BLaER1 (cell line): ENCODE measurements around the gene SCPEP1.

Experiments
- H3K27ac ChIP-seq: shearing (Covaris generic); formaldehyde crosslinking; 2 replicates; pipeline ENCODE4 v1.8.1; 2022
- H3K27me3 ChIP-seq: shearing (Covaris generic); formaldehyde crosslinking; 2 replicates; pipeline ENCODE4 v1.8.1; 2022
- H3K36me3 ChIP-seq: shearing (Covaris generic); formaldehyde crosslinking; 2 replicates; pipeline ENCODE4 v1.8.1; 2022
- H3K4me1 ChIP-seq: shearing (Covaris generic); formaldehyde crosslinking; 2 replicates; pipeline ENCODE4 v1.8.1; 2022
- H3K4me2 ChIP-seq: shearing (Covaris generic); formaldehyde crosslinking; 2 replicates; pipeline ENCODE4 v1.8.1; 2022
- H3K4me3 ChIP-seq: shearing (Covaris generic); formaldehyde crosslinking; 2 replicates; pipeline ENCODE4 v1.8.1; 2022
- H3K9ac ChIP-seq: shearing (Covaris generic); formaldehyde crosslinking; 2 replicates; pipeline ENCODE4 v1.8.1; 2022
- H3K9me3 ChIP-seq: shearing (Covaris generic); formaldehyde crosslinking; 2 replicates; pipeline ENCODE4 v1.8.1; 2022
- H4K20me1 ChIP-seq: shearing (Covaris generic); formaldehyde crosslinking; 2 replicates; pipeline ENCODE4 v1.8.1; 2022
- Cebpa-rat ChIP-seq: shearing (Covaris generic); IDR thresholded peaks from 2 replicates; pipeline ENCODE4 v1.8.1; 2022

Gene SCPEP1

DNA sequence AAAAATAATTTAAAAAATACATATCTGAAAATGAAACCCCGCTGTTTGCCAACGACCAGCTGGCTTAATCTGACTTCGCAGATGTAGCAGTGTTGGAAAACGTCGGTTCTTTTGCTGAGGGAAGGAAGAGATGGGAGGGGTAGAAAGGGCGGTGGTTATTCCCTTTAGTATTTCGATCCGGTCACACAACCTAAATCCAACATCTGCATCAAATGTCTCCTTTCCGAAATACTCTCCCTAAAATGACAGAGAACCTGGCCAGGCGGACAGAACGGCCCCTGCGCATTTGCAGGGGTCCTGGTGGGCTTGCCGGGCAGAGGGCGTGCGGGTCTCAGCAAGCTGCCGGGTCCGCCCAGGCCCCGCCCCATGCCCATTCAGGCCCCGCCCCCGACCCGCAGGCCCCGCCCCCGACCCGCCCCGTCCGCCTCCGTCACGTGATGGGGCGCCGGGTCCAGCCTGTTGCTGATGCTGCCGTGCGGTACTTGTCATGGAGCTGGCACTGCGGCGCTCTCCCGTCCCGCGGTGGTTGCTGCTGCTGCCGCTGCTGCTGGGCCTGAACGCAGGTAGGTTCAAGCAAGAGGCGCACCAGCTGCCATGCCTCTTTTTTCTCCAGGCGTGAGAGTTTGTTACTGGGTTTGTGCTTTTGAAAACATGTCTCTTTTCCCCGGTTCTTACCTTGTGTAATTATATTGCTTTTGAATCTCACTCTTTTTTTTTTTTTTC, at the start of gene SCPEP1:
Gene SCPEP1, plus strand, starts transcription at position 459 of the 723 bp plus-strand sequence. Its CDS starts 29 bp downstream, at position 488.
- peaks cover 11% of the 10 kb centered on the region for H3K36me3 ChIP-seq
- no peak for TF ChIP-seq Cebpa-rat
- no peaks in the 10 kb centered on the region for H3K27me3 ChIP-seq
- peaks cover 7% of the 10 kb centered on the region for H3K9me3 ChIP-seq
- peaks cover 55% of the 10 kb centered on the region for H3K4me1 ChIP-seq
- peak within 1 kb of the TSS; percentile 35 for H3K27ac ChIP-seq
- H3K9ac ChIP-seq = peak within 1 kb of the TSS; percentile 68
- no peaks in the 10 kb centered on the region for H4K20me1 ChIP-seq
- peak within 1 kb of the TSS; percentile 75 for H3K4me3 ChIP-seq
- peak within 1 kb of the TSS; percentile 84 for H3K4me2 ChIP-seq

DNA sequence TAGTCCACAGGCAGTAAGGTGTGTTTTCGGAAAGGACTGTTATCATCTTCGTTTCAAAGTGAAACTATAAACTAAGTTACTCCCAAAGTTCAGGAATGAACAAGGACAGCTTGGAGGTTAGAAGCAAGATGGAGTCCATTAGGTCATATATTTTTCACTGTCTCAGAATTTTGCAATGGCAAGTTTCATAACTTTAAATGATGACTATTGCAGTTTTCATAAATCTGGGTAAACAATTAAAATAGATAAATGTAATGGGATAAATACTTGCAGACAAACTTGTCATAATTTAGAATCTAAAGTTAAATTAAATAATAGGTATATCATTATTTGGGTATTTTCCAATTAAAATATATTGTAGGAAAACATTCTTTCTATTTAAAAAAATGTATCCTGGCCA, 49.3 kb upstream of the SCPEP1 start:
- Histone ChIP-seq H3K9ac (no peak overlapping the region), H3K36me3 (peaks cover 18% of the 10 kb centered on the region), H3K4me1 (no peaks in the 10 kb centered on the region), H3K27ac (no peak overlapping the region), H3K4me2 (no peak overlapping the region), H3K9me3 (peaks cover 79% of the 10 kb centered on the region), H4K20me1 (no peaks in the 10 kb centered on the region), H3K4me3 (no peak overlapping the region), H3K27me3 (no peaks in the 10 kb centered on the region)
- no peak for TF ChIP-seq Cebpa-rat

DNA sequence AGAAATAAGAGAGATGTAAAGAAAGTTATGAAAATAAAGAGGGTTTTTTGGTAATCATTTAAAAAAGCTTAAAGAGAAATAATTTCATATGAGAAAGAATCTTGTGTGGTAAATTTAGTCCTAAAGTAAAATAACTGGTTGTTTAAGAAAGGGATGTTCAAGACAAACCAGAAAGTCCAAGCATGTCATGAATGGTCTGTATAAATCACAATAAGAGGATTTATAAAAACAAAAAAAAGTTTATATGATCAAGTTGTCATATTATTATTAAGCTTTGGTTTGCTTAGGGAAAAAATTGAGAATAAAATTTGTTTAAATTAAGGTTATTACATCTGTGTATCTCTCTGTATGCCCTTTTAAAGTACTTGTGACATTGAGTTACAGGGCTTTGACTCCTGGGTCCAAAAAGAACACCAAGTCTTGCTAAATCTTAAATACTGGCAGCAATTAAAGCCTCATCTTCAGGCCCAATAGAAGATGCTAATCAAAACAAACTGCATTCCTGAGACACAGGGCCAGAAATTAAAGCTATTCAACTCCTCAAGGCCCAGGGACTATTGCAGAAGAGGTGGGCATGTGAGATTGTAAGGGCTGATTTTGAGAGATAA, 48.5 kb upstream of the SCPEP1 start:
- Histone ChIP-seq H4K20me1 (no peaks in the 10 kb centered on the region), H3K27me3 (no peaks in the 10 kb centered on the region), H3K9ac (no peak overlapping the region), H3K4me2 (no peak overlapping the region), H3K4me1 (no peaks in the 10 kb centered on the region), H3K27ac (no peak overlapping the region), H3K4me3 (no peak overlapping the region), H3K9me3 (peaks cover 80% of the 10 kb centered on the region), H3K36me3 (peaks cover 27% of the 10 kb centered on the region)
- no peak for TF ChIP-seq Cebpa-rat

- H3K27ac ChIP-seq = no peak overlapping the region
- no peak for TF ChIP-seq Cebpa-rat
- no peak overlapping the region for H3K4me3 ChIP-seq
- peaks cover 41% of the 10 kb centered on the region for H3K36me3 ChIP-seq
- H3K9me3 ChIP-seq = peaks cover 85% of the 10 kb centered on the region
- no peak overlapping the region for H3K9ac ChIP-seq
- H4K20me1 ChIP-seq = no peaks in the 10 kb centered on the region
- H3K27me3 ChIP-seq = no peaks in the 10 kb centered on the region
- H3K4me1 ChIP-seq = no peaks in the 10 kb centered on the region
- no peak overlapping the region for H3K4me2 ChIP-seq
Observed at GRCh38 chr17:56930739-56931337, 47.1 kb upstream of the SCPEP1 start.

DNA sequence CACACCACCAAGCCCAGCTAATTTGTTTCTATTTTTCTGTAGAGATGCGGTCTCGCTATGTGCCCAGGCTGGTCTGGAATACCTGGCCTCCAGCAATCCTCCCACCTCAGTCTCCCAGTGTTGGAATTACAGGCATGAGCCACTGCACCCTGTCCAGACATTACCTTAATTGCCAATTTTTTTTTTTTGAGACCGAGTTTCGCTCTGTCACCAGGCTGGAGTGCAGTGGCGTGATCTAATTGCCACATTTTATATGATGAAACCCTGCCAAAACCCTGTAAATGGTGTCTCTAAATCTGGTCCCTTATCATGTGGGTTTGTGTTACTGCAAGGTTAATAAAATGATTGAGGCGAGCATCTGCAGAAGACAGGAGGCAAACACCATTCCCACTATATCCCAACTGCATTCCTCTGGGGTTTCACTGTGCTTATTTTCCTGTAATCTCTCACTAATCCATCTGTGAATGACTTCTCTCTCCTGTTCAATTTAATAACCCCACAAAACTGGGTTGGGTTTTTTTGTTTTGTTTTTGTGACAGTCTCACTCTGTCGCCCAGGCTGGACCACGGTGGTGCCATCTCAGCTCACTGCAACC, 44.7 kb upstream of the SCPEP1 start:
- Histone ChIP-seq H3K36me3 (peaks cover 65% of the 10 kb centered on the region), H3K4me2 (no peak overlapping the region), H4K20me1 (no peaks in the 10 kb centered on the region), H3K27me3 (no peaks in the 10 kb centered on the region), H3K9me3 (peaks cover 84% of the 10 kb centered on the region), H3K4me3 (no peak overlapping the region), H3K4me1 (no peaks in the 10 kb centered on the region), H3K9ac (no peak overlapping the region), H3K27ac (no peak overlapping the region)
- no peak for TF ChIP-seq Cebpa-rat

GRCh38 chr17:56933868-56934267, 44.1 kb upstream of the SCPEP1 start:
- Histone ChIP-seq H4K20me1 (no peaks in the 10 kb centered on the region), H3K27me3 (no peaks in the 10 kb centered on the region), H3K27ac (no peak overlapping the region), H3K36me3 (peaks cover 70% of the 10 kb centered on the region), H3K4me1 (no peaks in the 10 kb centered on the region), H3K9ac (no peak overlapping the region), H3K4me3 (no peak overlapping the region), H3K9me3 (peaks cover 78% of the 10 kb centered on the region), H3K4me2 (no peak overlapping the region)
- TF ChIP-seq Cebpa-rat = no peak

DNA sequence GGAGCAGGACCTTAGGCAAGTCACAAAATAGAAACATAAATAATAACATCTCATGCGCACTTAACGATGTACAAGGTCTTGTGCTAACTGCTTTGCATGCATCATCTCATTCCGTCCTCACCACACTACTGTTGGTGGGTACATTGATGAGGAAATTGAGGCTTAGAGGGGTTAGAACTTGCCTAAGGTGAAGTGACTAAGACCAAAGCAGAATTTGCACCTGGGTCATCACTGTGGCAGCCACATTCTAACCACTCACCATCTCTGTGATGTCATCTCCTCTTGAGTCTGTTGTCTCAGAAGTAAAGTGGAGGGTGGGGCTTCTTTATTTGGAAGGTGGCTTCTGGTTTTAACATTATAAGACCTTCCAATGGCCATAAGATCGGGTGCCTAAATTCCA, 43.7 kb upstream of the SCPEP1 start:
- H3K4me1 ChIP-seq = no peaks in the 10 kb centered on the region
- H3K27ac ChIP-seq = no peak overlapping the region
- no peak overlapping the region for H3K4me2 ChIP-seq
- H3K9ac ChIP-seq = no peak overlapping the region
- peaks cover 74% of the 10 kb centered on the region for H3K36me3 ChIP-seq
- no peak for TF ChIP-seq Cebpa-rat
- H3K9me3 ChIP-seq = peaks cover 73% of the 10 kb centered on the region
- no peak overlapping the region for H3K4me3 ChIP-seq
- H4K20me1 ChIP-seq = no peaks in the 10 kb centered on the region
- H3K27me3 ChIP-seq = no peaks in the 10 kb centered on the region

DNA sequence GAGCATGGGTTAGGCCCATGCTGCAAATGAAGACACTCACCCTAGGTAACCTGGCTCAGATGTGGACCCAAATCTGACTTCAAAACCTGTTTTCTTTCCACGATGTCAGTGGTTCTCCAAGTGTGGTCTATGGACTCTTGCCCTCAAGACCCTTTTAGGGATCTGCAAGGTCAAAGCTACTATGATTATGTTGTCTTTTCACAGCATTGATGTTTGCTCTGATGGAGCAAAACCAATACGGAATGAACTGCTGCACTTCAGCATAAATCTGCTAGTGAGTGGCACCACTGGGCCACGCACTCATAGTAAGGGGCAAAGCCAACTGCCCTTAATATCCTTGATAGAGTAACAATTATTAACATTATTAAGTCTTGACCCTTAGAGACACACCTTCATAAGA, 42.5 kb upstream of the SCPEP1 start:
- Histone ChIP-seq H3K27ac (no peak overlapping the region), H3K27me3 (no peaks in the 10 kb centered on the region), H3K9ac (no peak overlapping the region), H3K36me3 (peaks cover 83% of the 10 kb centered on the region), H4K20me1 (no peaks in the 10 kb centered on the region), H3K4me1 (no peaks in the 10 kb centered on the region), H3K4me3 (no peak overlapping the region), H3K4me2 (no peak overlapping the region), H3K9me3 (peaks cover 62% of the 10 kb centered on the region)
- no peak for TF ChIP-seq Cebpa-rat

- Histone ChIP-seq H3K9me3 (peaks cover 48% of the 10 kb centered on the region), H3K4me2 (no peak overlapping the region), H3K36me3 (peaks cover 96% of the 10 kb centered on the region), H3K27me3 (no peaks in the 10 kb centered on the region), H3K4me3 (no peak overlapping the region), H4K20me1 (no peaks in the 10 kb centered on the region), H3K27ac (no peak overlapping the region), H3K4me1 (no peaks in the 10 kb centered on the region), H3K9ac (no peak overlapping the region)
- no peak for TF ChIP-seq Cebpa-rat
Observed at GRCh38 chr17:56936697-56937322, 41.1 kb upstream of the SCPEP1 start.
